T-helper 2 cell treated with Interferon-gamma antibody and Interleukin-4, amounts not matched to agents 5 μg/mL and 100 μg/mL, for 36 hours (primary cell): ENCODE measurements around the gene TMEM132D.

ENCODE experiments used
- DNase-seq: peaks from one replicate; pipeline ENCODE4 v3.0.0; 2021; ENCODE audit warnings: low spot score
- H3K27ac Mint-ChIP-seq: one replicate; pipeline ENCODE4 v1.8.0; 2021; ENCODE audit warnings: mild to moderate bottlenecking, mixed read lengths
- H3K27me3 Mint-ChIP-seq: one replicate; pipeline ENCODE4 v1.8.0; 2021; ENCODE audit warnings: low read depth, mixed read lengths
- H3K36me3 Mint-ChIP-seq: one replicate; pipeline ENCODE4 v1.8.0; 2021; ENCODE audit warnings: low read depth, mixed read lengths
- H3K4me1 Mint-ChIP-seq: one replicate; pipeline ENCODE4 v1.8.0; 2021; ENCODE audit warnings: low read depth, mixed read lengths
- H3K4me3 Mint-ChIP-seq: one replicate; pipeline ENCODE4 v1.8.0; 2022; ENCODE audit warnings: mild to moderate bottlenecking, moderate library complexity, mixed read lengths
- H3K9me3 Mint-ChIP-seq: one replicate; pipeline ENCODE4 v1.8.0; 2021; ENCODE audit warnings: mixed read lengths

Gene TMEM132D

DNA sequence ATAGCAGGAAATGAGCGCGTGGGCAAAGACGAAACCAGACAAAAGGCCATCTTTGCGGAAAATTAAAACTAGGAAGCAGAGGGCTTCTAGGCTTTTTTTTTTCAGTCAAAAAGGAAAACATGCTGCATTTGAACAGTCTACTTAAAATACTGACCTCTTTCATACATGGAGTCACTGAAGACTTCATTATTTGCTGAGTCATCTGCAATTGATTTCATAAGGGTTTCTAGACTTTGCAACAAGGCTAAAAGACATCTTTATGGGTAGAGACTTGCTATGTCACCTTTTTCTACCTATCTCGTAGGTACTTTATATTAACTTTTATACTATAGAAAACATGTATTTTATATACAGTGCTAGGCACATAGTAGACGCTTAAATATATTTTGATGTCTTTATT is 238.4 kb downstream of the TMEM132D start:
- H3K36me3 Mint-ChIP-seq = no peaks in the 10 kb centered on the region
- no peak overlapping the region for H3K27ac Mint-ChIP-seq
- H3K4me3 Mint-ChIP-seq = no peak overlapping the region
- DNase-seq = no peak
- H3K27me3 Mint-ChIP-seq = no peaks in the 10 kb centered on the region
- H3K9me3 Mint-ChIP-seq = peaks cover 36% of the 10 kb centered on the region
- H3K4me1 Mint-ChIP-seq = no peaks in the 10 kb centered on the region

DNA sequence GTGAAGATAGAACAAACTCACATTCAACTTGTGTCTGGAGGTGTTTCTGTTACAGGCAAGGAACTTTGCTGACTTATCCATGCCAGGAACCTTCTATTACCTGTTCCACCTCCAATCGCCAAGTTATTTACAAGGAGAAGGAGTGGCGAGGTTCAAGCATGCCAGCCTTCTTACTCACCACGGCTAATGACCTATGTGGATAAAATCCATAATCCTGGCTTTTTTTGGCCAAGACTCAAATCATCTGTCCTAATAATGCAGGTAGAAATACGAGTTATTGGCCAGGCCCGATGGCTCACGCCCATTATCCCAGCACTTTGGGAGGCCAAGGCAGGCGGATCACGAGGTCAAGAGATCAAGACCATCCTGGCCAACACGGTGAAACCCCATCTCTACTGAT is 241.6 kb downstream of the TMEM132D start:
- Mint-ChIP-seq H3K4me1 (no peaks in the 10 kb centered on the region), H3K4me3 (no peak overlapping the region), H3K36me3 (no peaks in the 10 kb centered on the region), H3K27ac (no peak overlapping the region), H3K27me3 (no peaks in the 10 kb centered on the region), H3K9me3 (peaks cover 27% of the 10 kb centered on the region)
- no peak for DNase-seq

DNA sequence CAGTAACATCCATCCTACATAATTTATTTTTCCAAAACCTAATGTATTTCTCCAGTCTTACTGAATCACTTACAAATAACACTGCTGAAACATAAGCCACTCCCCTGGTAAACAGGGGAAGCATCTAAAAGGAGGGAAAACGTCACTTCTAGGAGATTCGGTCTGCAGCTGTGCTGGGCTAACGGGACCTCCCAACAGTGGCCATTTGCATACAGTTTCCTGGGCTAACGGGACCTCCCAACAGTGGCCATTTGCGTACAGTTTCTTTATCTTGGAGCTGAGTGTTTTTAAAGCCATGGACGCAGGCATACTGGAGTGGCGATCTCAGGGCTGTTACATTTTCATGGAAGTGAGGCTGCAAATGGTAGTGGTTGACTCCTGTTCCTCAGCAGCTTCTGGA is 242.9 kb downstream of the TMEM132D start:
- Mint-ChIP-seq H3K4me1 (no peaks in the 10 kb centered on the region), H3K27me3 (no peaks in the 10 kb centered on the region), H3K9me3 (peaks cover 20% of the 10 kb centered on the region), H3K4me3 (no peak overlapping the region), H3K27ac (no peak overlapping the region), H3K36me3 (no peaks in the 10 kb centered on the region)
- DNase-seq = no peak

DNA sequence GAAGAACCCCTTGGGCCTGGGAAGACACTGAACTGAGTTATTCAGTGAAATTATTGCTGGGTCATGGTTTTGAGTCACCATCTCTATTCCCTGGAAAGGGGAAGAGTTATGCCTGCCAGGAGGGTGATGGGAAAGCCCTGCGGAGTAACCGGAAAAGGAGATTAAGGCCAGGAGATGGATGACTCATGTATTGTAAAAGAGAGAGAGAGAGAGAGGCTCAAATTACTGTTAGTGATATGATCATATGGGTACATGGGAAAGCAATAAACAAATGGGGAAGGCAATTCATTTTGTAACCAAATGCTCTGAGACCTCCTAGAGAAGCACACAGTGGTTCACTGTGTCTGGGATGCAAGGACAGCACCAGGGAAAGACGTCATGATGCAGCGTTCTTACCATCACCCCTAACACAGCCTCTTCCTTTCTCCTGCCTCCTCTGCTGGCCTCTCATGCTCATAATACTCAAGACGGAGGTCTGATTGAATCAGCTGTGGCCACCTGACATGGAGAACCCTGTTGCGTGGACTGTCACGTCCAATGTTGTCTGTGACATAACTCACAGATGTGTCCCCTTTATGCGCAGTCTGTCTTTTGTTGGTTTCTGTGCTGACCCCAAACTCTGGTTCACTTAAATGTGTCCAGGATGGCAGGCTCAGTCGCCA is 243.7 kb downstream of the TMEM132D start:
- Mint-ChIP-seq H3K9me3 (peaks cover 19% of the 10 kb centered on the region), H3K27me3 (no peaks in the 10 kb centered on the region), H3K4me3 (no peak overlapping the region), H3K27ac (no peak overlapping the region), H3K36me3 (no peaks in the 10 kb centered on the region), H3K4me1 (no peaks in the 10 kb centered on the region)
- DNase-seq = no peak

DNA sequence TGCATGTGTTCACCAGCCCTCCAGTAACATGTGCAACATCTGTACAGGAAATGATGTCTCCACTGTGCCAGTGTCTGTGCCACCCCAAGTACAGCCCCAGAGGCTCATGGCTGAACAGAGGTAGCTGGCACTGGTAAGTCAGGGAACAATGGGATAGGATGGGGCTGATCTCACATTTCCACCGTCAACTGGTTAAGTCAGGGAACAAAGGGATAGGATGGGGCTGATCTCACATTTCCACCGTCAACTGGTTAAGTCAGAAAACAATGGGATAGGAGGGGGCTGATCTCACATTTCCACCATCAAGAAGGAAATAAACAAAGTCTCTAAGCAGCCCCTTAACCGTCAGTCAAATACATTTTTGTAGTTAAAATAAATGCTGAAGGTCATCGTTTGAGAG is 246.6 kb downstream of the TMEM132D start:
- no peaks in the 10 kb centered on the region for H3K27me3 Mint-ChIP-seq
- H3K4me3 Mint-ChIP-seq = no peak overlapping the region
- H3K27ac Mint-ChIP-seq = no peak overlapping the region
- no peaks in the 10 kb centered on the region for H3K36me3 Mint-ChIP-seq
- peaks cover 21% of the 10 kb centered on the region for H3K9me3 Mint-ChIP-seq
- no peaks in the 10 kb centered on the region for H3K4me1 Mint-ChIP-seq
- no peak for DNase-seq

DNA sequence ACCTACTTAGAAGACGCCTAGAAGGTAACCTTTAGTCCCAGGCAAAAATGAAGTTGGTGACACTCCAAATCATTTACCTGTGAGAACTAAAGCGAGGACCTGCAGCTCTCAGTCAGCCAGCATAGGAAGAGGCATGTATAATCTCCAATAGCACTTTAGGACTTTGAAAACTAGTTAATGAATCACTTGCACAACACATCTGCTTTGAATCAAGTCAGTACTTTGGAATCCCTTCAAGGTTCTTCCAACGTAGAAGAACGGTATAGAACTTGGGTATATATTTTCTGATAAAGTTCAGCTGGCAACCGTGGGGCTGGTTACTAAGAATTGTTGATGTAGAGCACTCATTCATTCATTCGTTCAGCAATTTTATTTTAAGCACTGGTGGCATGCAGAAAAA is 251.9 kb downstream of the TMEM132D start:
- Mint-ChIP-seq H3K4me3 (no peak overlapping the region), H3K4me1 (no peaks in the 10 kb centered on the region), H3K27me3 (no peaks in the 10 kb centered on the region), H3K36me3 (no peaks in the 10 kb centered on the region), H3K9me3 (peaks cover 14% of the 10 kb centered on the region), H3K27ac (no peak overlapping the region)
- DNase-seq = no peak

DNA sequence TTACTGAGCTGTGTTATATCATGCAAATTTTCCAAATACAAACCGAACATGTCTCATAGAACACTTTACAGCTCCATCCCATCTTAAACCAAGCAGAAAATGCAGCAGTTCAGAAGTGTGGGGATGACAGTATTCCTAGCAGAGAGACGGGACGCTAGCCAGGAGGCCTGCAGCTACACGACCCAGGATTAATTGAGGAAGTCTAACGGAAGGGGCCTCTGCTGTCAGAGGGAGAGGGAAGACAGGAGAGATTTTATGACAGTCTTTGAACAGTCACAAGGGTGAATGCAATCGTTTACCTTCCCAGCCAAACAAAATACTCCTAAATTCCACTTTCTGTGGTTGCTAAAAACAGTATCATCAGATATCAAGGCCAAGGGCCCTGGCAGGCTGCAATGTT is 261.9 kb downstream of the TMEM132D start:
- Mint-ChIP-seq H3K4me3 (no peak overlapping the region), H3K9me3 (peaks cover 27% of the 10 kb centered on the region), H3K4me1 (no peaks in the 10 kb centered on the region), H3K36me3 (no peaks in the 10 kb centered on the region), H3K27me3 (no peaks in the 10 kb centered on the region), H3K27ac (no peak overlapping the region)
- no peak for DNase-seq

DNA sequence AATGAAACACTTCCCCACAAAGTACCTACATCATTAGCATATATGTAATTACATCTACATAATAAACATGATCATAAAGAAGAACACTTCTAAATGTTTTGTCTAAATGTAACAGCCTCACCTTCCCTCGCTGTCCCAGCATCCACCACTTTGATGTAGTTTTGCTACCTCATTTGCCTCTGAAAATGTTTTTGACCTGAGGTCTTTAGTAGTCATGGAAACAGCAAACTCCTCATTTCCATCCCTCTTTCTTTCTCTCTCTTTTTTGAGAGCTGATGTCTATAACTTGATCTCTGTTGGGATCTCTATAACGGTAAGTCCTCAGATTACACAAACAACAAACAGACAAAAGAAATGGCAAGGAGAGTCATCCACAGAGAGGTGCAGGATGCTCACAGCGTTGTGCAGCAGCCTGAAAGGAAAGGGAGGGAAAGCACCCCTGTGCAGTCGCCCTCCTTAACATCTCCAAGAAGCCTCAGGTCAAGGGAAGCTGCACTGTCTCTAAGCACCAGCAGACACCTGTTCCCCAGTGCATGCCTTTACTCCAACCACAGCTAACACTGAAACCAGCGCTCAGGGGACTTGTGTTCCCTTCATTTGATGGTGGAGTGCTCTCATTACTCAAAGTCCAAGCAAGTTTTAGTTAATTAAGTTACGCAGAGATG is 268.7 kb downstream of the TMEM132D start:
- H3K27me3 Mint-ChIP-seq = no peaks in the 10 kb centered on the region
- DNase-seq = no peak
- H3K36me3 Mint-ChIP-seq = no peaks in the 10 kb centered on the region
- no peak overlapping the region for H3K4me3 Mint-ChIP-seq
- H3K9me3 Mint-ChIP-seq = peaks cover 8% of the 10 kb centered on the region
- no peaks in the 10 kb centered on the region for H3K4me1 Mint-ChIP-seq
- H3K27ac Mint-ChIP-seq = no peak overlapping the region

DNA sequence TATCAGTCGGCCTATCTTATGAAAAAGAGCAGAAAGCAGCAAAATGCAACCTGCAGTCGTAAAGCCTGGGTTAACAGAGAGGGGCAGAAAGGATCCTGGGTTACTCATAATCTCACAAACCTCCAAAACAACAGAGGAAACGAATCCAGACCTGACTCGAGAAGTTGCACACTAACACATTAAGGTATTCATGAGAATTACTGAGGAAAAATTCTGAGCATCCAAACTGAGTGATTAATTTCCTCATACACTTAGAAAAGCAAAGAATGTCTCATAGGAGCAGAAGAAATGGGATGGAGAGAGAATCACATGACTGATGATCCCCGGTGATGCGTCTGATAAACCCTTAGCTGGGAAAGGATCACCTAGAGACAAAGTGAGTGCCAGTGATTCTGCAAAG is 272.5 kb downstream of the TMEM132D start:
- no peak for DNase-seq
- no peaks in the 10 kb centered on the region for H3K36me3 Mint-ChIP-seq
- H3K9me3 Mint-ChIP-seq = no peaks in the 10 kb centered on the region
- no peak overlapping the region for H3K27ac Mint-ChIP-seq
- no peaks in the 10 kb centered on the region for H3K27me3 Mint-ChIP-seq
- H3K4me1 Mint-ChIP-seq = no peaks in the 10 kb centered on the region
- no peak overlapping the region for H3K4me3 Mint-ChIP-seq

DNA sequence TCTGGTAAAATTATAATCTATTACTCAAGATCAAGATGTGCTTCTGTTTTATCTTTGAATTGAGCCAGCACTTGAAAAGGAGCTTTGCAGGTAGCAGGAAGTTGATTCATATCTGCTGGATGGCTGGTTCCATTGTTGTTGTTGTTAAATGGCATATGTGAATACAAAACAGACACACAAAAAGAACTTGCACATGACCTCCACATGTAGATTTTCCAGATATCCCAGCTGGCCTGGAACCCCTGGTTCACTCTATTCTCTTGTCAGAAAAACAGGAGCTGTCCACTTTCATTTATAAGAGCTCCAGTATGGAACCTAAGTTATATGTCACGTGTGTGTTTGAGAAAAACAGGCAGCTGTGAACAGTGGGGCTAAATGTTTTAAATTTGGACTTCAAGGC is 273.9 kb downstream of the TMEM132D start:
- H3K4me3 Mint-ChIP-seq = no peak overlapping the region
- peaks cover 10% of the 10 kb centered on the region for H3K9me3 Mint-ChIP-seq
- no peaks in the 10 kb centered on the region for H3K27me3 Mint-ChIP-seq
- H3K27ac Mint-ChIP-seq = no peak overlapping the region
- H3K4me1 Mint-ChIP-seq = no peaks in the 10 kb centered on the region
- DNase-seq = no peak
- H3K36me3 Mint-ChIP-seq = no peaks in the 10 kb centered on the region

DNA sequence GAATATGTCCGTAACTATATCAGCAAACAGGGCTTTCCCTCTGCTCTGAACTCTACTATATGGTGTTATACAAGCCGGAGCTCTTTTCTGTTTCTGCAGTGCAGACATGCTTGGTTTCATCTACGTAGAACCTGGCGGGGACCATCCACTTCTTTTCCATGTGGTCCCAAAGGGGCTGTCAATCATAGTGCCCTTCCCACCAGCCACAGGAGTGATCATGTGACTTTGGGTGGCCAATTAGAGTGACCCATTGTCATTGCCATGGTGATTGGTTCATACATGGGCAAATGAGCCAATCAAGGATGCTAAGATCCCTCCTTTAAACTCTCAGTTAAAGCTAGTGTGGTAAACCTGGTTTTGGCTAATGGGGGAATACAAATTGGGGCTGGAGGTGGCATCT is 281.3 kb downstream of the TMEM132D start:
- H3K27me3 Mint-ChIP-seq = no peaks in the 10 kb centered on the region
- H3K27ac Mint-ChIP-seq = no peak overlapping the region
- H3K9me3 Mint-ChIP-seq = peaks cover 46% of the 10 kb centered on the region
- H3K4me1 Mint-ChIP-seq = no peaks in the 10 kb centered on the region
- no peaks in the 10 kb centered on the region for H3K36me3 Mint-ChIP-seq
- no peak overlapping the region for H3K4me3 Mint-ChIP-seq
- DNase-seq = no peak

DNA sequence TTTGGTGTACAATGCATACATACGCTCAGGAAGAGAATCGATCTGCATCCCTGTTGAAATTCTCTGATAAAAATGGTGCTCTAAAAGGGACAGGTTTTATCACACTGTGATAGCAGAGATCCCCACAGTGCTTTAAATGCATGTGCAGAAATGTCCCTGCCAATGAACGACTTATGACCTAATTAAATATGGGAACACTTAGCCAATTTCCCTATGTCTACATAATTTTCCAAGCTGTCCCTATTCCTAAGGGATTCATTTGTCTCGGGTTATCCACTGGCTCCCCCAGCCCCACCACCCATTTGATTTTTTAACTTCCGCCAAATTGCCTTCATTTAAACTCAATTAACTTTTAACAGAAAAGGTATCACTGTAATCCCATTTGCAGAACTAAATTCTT is 284.6 kb downstream of the TMEM132D start:
- no peaks in the 10 kb centered on the region for H3K27me3 Mint-ChIP-seq
- DNase-seq = no peak
- H3K9me3 Mint-ChIP-seq = peaks cover 55% of the 10 kb centered on the region
- H3K4me1 Mint-ChIP-seq = no peaks in the 10 kb centered on the region
- H3K27ac Mint-ChIP-seq = no peak overlapping the region
- H3K36me3 Mint-ChIP-seq = no peaks in the 10 kb centered on the region
- no peak overlapping the region for H3K4me3 Mint-ChIP-seq

DNA sequence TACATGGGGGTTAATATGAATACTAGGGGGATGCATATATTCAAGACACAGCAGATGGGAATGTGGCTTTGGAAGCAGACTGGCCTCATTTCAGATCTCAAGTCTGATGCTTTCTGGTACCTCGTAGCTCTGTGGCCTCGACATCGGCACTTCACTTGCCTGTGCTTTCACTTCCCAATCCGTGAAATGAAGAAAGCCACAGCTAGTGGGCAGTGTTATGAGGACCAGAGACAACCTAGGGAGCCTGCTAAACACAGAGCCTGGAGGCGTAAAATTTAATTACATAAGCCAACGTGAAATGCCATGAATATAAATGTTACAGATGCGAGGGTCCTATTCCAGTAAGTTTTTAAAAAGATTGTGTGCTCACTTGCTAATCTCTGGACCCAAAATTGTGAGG is 286.0 kb downstream of the TMEM132D start:
- Mint-ChIP-seq H3K4me3 (no peak overlapping the region), H3K27me3 (no peaks in the 10 kb centered on the region), H3K4me1 (no peaks in the 10 kb centered on the region), H3K9me3 (peaks cover 63% of the 10 kb centered on the region), H3K27ac (no peak overlapping the region), H3K36me3 (no peaks in the 10 kb centered on the region)
- no peak for DNase-seq

DNA sequence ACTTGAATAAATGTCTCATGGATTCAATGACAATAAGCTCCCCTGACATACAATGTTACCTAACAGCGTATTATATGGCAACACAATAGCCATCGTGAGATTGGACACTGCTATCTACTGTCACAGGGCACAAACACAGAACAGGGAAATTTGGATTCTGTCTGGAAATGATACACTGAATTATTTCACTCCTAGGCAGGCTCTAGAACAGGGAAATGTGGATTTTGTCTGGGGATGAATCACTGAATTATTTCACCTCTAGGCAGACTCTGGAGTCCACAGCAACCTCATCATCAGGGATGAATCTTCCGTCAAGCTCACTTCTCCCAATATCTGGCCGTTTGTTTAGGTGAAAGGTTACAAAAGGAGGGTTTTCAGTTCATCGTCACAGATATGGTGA is 288.8 kb downstream of the TMEM132D start:
- H3K36me3 Mint-ChIP-seq = no peaks in the 10 kb centered on the region
- H3K9me3 Mint-ChIP-seq = peaks cover 50% of the 10 kb centered on the region
- no peaks in the 10 kb centered on the region for H3K4me1 Mint-ChIP-seq
- H3K27me3 Mint-ChIP-seq = no peaks in the 10 kb centered on the region
- no peak overlapping the region for H3K27ac Mint-ChIP-seq
- H3K4me3 Mint-ChIP-seq = no peak overlapping the region
- no peak for DNase-seq
